HG03442 (cell line): ENCODE measurements around the gene SLC4A5.
"Not testable (repeated sequence)": the region's sequence is repeated elsewhere in the genome, so short reads cannot be mapped to it uniquely, and the experiment has no call there.

Experiments
- ATAC-seq: cut with Tn5 transposase; IDR thresholded peaks from one replicate; pipeline ENCODE4 v1.9.1; 2021; ENCODE audit warnings: mild to moderate bottlenecking, moderate library complexity; ENCODE audit not compliant: unreplicated experiment

SLC4A5 gene

GRCh38 chr2:74368499-74368898, 25.3 kb upstream of the SLC4A5 start:
- no peak for ATAC-seq

- no peak for ATAC-seq
Observed at GRCh38 chr2:74367789-74368188, 24.6 kb upstream of the SLC4A5 start.

- ATAC-seq: no peak
Observed at GRCh38 chr2:74366036-74366435, 22.8 kb upstream of the SLC4A5 start.

- ATAC-seq: no peak
Observed at GRCh38 chr2:74364533-74365505, 21.6 kb upstream of the SLC4A5 start.

- no peak for ATAC-seq
Observed at GRCh38 chr2:74361327-74361726, 18.1 kb upstream of the SLC4A5 start.

- no peak for ATAC-seq
Observed at GRCh38 chr2:74357627-74358026, 14.4 kb upstream of the SLC4A5 start.

GRCh38 chr2:74349889-74350288, 6.7 kb upstream of the SLC4A5 start:
- ATAC-seq: no peak

GRCh38 chr2:74347742-74348141, 4.5 kb upstream of the SLC4A5 start:
- no peak for ATAC-seq

GRCh38 chr2:74347303-74347702, 4.1 kb upstream of the SLC4A5 start:
- ATAC-seq: no peak

GRCh38 chr2:74345272-74345943, 2.2 kb upstream of the SLC4A5 start:
- ATAC-seq: no peak

GRCh38 chr2:74336227-74336626, 7.0 kb downstream of the SLC4A5 start:
- not testable (repeated sequence) for ATAC-seq

GRCh38 chr2:74334931-74335333, 8.3 kb downstream of the SLC4A5 start:
- no peak for ATAC-seq

GRCh38 chr2:74333896-74334586, 9.2 kb downstream of the SLC4A5 start:
- ATAC-seq: no peak

- no peak for ATAC-seq
Observed at GRCh38 chr2:74333175-74333574, 10.0 kb downstream of the SLC4A5 start.

- no peak for ATAC-seq
Observed at GRCh38 chr2:74332550-74333174, 10.6 kb downstream of the SLC4A5 start.

- ATAC-seq: no peak
Observed at GRCh38 chr2:74328573-74328972, 14.6 kb downstream of the SLC4A5 start.

GRCh38 chr2:74328074-74328473, 15.1 kb downstream of the SLC4A5 start:
- ATAC-seq: no peak

- ATAC-seq: no peak
Observed at GRCh38 chr2:74327627-74328026, 15.6 kb downstream of the SLC4A5 start.

GRCh38 chr2:74327199-74327598, 16.0 kb downstream of the SLC4A5 start:
- no peak for ATAC-seq

GRCh38 chr2:74325815-74326214, 17.4 kb downstream of the SLC4A5 start:
- no peak for ATAC-seq

GRCh38 chr2:74321737-74322136, 21.5 kb downstream of the SLC4A5 start:
- no peak for ATAC-seq
